Esophagus mucosa (tissue), 1 donor: ENCODE measurements around the gene THADA. TPM values are rescaled to one million over a fixed set of nuclear protein-coding genes. Genes with fewer than 3 reads are reported as not detected.
"Not testable (repeated sequence)": the region's sequence is repeated elsewhere in the genome, so short reads cannot be mapped to it uniquely, and the experiment has no call there.

Experiments
- ATAC-seq: fragments of 200-7000 bp; cut with Tn5 transposase; one replicate; pipeline ENCODE4 v1.9.1; 2020
- total RNA-seq: library from RNA; stranded (reverse); gene quantifications from one replicate; pipeline ENCODE4 v1.2.4, GENCODE V29; 2023
- donor health status: DM: yes; HTN: yes; CAD: no.

Gene THADA
- total RNA-seq, 1 donor from 2014 or later: 20.8 TPM

- no peak for ATAC-seq
These were observed 135.1 kb downstream of the THADA start for GRCh38 chr2:43460611-43461365.

GRCh38 chr2:43460174-43460546 is 135.7 kb downstream of the THADA start:
- no peak for ATAC-seq

GRCh38 chr2:43459446-43460173 is 136.2 kb downstream of the THADA start:
- ATAC-seq: peak; percentile 78

GRCh38 chr2:43458014-43458628 is 137.7 kb downstream of the THADA start:
- ATAC-seq: no peak

GRCh38 chr2:43455731-43456642 is 139.9 kb downstream of the THADA start:
- peak; percentile 49 for ATAC-seq

- no peak for ATAC-seq
These were observed 140.5 kb downstream of the THADA start for GRCh38 chr2:43455296-43455695.

- no peak for ATAC-seq
These were observed 141.0 kb downstream of the THADA start for GRCh38 chr2:43454791-43455190.

GRCh38 chr2:43453179-43454170 is 142.4 kb downstream of the THADA start:
- ATAC-seq: no peak

GRCh38 chr2:43452318-43452731 is 143.5 kb downstream of the THADA start:
- ATAC-seq: no peak

- ATAC-seq: no peak
These were observed 145.2 kb downstream of the THADA start for GRCh38 chr2:43450617-43451016.

GRCh38 chr2:43448822-43449110 is 147.1 kb downstream of the THADA start:
- no peak for ATAC-seq

- ATAC-seq: no peak
These were observed 147.6 kb downstream of the THADA start for GRCh38 chr2:43448011-43448821.

- ATAC-seq: not testable (repeated sequence)
These were observed 149.1 kb downstream of the THADA start for GRCh38 chr2:43446755-43447154.

- ATAC-seq: no peak
These were observed 150.1 kb downstream of the THADA start for GRCh38 chr2:43445781-43446180.

- no peak for ATAC-seq
These were observed 150.7 kb downstream of the THADA start for GRCh38 chr2:43444989-43445645.

GRCh38 chr2:43443282-43443681 is 152.6 kb downstream of the THADA start:
- no peak for ATAC-seq

- ATAC-seq: no peak
These were observed 154.6 kb downstream of the THADA start for GRCh38 chr2:43441195-43441594.

- ATAC-seq: no peak
These were observed 156.8 kb downstream of the THADA start for GRCh38 chr2:43438858-43439655.

- no peak for ATAC-seq
These were observed 157.5 kb downstream of the THADA start for GRCh38 chr2:43438342-43438741.
